Glomerular endothelial cell (primary cell): Measurements from ENCODE around the gene ENAH. TPM values are rescaled to one million over a fixed set of nuclear protein-coding genes. Genes with fewer than 3 reads are reported as not detected.

ENCODE experiments used
- DNase-seq: peaks from one replicate; pipeline ENCODE4 v3.0.0-alpha.2; 2011; ENCODE audit warnings: low read depth, low spot score; ENCODE audit errors: extremely low read depth
- total RNA-seq: library from RNA; depleted of rRNA; stranded (reverse); fragments of >200 nt; gene quantifications from 2 replicates; pipeline ENCODE4 v1.2.3, GENCODE V29; 2015

ENAH gene
- total RNA-seq, 1 donor from 2014 or later, result 46.1 TPM

DNA sequence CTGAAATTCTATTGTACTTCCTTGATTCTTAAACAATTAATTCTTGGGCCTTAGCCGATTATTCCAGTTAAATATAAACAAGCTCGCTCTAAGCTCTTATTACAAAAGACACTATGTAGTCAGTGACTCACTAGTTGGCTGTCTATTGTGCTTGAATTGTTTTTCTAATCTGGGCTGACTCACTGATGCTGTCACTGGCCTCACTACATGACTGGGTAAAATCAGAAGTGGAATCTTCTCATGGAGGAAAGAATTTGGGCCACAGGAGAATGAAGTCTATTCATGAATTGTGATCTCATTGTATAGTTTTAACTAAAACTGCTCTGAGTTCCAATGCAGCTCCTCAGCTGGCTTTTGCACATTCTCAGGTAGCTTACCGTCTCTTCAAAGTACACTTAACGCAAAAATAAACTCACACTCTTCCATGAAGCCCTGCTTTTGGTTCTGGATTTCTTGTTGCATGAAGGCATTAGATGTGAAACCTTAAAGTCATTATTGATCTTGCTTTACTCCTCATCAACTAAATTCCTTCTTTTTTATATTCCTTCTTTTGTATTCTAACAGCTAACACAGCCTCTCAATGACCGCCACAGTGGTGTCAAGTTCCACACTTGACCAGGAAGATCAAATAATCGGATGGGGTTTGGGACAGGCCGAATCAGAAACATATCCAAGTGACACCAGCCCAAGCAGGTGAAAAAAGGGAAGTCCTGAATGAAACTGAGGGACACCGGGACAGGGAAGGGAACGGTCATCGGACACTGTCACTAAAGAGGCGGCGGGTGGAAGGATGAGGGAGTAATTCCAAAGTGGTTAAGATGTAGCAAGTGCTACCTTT, 144.2 kb downstream of the ENAH start:
- peak; percentile 96 for DNase-seq

DNA sequence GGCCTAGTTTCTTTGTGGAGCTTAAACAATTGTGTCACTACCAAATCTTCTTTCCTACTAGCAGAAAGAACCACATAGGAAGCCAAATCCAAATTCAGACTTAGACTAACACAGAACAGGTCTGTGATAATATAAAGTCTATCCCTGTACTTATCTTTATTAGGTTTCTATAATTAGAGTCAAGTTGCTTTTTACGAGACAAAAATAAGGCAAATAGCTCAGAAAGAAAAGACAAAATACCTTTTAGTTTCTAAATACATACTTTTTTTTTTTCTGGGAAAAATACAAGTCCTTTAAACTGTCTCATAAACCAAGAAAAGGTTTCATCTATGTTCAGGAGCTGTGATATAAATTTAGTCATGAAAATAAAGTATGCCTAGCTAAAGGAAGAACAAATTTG, 146.2 kb downstream of the ENAH start:
- DNase-seq, result no peak

DNA sequence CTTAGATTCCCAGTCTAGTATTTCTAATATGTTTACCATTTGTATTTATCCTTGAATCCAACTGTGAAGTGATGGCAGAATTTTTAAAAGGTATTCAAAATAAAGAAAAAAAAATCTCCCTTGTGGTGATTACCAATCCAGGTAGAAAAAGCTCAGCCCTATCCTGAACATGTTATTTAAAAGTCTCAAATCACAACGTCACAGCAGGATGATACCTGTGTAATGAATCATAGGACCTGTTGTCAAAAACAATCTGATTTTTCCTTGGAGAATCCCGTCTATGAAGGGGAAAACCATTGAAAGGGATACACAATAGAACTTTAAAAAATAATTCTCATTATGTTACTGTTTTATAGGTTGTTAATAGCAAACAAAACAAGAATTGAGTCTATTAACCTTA, 148.1 kb downstream of the ENAH start:
- no peak for DNase-seq

DNA sequence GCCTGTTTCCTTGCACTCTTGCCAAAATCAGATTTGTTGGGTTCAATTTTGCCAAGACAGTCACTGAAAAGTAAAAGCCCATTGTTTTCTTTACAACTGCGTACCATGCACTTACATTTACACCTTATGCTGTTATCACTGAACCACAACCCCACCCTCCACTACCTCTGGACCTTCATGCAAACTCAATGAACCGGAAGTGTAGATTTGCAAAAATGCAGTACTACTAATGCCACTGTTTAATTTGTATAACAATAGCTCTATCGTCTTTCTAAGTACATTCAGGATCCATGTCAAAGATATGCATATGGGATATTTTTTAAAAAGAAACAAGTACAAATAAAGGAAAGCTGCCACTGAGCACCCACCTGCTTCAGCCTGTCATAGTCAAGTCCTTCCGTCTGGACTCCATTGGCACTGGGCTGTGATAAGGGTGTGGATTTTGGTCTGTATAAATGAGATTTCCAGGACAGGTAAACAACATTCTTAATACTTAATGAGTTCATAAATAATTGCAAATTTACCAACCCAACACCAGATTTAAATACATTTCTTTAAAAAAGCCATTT, 152.2 kb downstream of the ENAH start:
- DNase-seq, result no peak

DNA sequence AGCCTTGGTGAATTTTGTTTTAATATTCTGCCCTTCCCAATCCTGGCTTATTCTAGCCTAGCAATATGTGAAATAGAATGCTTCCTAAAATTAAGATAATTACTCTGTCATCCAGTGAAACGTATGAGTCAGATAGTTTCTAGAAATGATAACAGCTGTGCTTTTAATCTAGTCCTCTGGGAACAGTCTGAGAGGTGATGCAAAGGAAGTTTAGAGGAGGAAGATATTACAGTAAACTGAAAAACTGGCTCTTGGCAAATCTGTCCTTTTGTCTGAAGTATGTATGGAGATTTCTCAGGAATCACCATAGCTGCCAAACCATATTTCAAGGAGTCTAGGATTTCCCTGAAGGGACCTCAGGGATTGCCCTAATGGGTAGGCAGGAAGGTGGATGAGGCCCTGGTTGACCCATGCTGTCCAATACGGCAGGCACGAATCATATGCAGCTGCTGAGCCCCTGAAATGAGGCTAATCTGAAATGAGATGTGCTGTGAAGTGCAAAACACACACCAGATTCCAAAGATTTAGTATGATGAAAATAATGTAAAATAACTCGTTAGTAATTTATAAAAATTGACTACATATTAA, 154.3 kb downstream of the ENAH start:
- no peak for DNase-seq

DNA sequence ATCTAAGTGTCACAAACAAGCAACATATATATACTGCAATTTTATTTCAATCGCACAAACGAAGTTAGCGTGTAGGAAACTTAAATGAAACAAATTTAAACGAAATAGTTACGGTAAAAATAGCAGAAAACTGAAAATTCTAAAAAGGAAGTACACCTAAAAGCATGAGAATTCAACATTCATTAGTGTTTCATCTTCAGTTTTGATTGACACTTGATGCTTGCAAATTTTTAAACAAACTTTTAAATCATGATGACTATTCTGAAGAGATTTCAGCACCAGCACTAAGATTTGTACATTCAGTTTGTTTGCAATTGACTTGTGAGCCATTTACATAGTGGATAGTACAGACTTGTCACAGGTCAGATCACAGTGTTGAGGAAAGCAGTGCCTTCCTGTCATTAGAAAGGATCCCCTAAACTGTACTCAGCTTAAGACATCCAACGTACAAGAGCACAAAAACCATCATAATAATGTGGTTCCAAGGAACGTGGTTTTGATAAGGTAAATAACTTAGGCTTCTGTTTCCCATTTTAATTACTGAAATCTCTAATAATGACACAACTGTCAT, 158.0 kb downstream of the ENAH start:
- no peak for DNase-seq

DNA sequence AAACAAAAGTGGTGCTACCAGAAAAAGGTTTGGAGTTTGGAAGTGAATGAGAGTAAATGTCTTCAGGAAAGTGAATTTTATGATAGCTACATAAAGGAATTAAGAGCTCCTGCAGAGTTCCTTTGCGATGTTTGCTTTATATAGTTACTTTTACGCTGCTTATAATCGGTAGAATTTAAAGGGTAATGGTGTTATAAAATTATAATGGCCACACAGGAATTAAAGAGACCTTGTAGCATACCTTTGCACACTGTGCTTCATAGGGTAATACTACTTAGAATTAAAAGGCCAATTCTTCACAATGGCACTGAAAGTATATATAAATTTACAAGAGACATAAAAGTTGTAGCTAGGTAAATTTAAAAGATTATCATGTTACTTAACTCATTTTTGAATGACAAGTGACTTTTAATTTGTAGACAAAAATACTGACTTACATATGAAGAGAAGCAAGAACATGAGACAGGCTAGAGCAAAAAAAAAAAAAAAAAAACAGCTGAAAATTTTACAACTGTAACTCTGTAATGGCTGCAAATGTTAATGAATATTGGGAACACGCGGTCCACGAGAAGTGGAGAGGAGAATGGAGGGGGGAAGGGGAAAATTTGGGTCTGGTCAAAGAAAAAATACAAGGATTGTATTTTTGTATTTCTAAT, 159.2 kb downstream of the ENAH start:
- no peak for DNase-seq

DNA sequence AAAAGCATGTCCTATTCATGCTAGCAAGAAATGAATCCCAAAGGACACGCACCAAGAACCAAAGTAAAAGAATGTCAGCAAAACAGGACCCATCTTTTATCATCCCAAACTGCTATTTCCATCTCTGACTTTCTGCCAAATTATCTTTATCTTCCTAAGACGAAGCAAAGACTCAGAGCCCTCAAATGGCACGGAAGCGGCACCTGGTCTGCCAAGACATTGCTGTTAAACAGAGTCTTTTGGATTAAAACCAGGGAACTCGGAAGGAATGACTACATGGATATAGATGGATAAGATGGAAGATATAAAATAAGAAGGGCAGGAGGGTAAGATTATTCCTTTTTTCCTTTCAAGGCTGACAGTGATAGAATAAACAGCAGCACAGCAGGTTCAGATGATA, 164.2 kb downstream of the ENAH start:
- DNase-seq, result no peak

DNA sequence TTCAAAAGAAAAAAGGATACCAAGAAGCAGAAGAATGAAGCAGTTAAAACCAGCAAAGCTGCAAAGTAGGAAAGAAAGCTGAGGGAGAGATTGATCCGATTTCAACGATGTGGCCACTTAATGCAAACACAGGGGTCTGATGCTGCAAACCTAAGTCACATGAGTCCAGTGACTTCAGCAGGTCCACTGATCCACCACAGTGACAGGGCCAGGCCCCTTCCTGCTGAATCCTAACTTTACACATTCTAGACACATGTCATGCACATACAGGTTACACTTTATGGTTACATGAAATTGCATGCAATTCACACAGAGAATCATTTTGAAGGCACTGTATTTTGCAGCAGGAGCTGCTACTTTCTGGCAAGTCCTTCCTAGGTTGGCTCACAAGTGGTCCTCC, 166.1 kb downstream of the ENAH start:
- DNase-seq, result no peak

DNA sequence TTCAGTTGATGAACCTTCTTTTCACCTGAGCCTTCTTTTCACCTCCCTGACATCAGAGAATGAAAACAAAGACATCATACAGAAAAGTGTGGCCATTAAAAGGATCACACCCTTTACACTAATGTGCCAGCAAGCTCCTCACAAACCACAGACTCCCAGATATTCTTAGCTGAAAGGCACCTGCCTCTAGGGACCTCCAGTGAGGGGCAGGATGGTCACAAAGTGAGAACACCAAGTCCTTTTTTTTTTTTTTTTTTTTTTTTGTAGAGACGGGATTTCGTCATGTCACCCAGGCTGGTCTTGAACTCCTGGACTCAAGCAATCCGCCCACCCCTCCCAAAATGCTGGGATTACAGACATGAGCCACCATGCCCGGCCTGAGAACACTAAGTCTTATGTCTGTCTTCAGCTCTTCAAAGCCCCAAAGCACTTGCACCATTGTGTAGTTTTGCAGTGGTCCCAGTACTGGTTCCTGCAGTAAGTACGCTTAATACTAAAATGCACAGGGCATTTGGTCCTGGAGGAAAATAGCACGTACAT, 166.9 kb downstream of the ENAH start:
- no peak for DNase-seq

DNA sequence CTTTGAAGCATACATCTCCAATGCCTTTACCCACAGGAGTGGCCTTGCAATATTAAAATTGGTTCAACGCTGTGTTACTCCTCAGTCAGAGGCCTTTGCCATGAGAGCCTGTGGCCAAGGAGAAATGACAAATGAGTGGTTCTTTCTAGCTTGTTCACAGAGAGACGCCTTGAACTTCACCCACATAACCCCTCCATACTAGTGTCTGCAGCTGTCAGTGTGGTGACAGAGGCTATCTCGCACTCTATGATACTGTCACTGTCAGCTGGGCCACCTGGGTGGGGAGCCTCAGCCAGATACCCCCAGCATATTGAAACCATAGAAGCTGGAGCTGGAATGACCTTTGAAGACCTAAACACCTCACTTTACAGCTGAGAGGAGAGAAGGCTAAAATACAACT, 167.7 kb downstream of the ENAH start:
- no peak for DNase-seq

DNA sequence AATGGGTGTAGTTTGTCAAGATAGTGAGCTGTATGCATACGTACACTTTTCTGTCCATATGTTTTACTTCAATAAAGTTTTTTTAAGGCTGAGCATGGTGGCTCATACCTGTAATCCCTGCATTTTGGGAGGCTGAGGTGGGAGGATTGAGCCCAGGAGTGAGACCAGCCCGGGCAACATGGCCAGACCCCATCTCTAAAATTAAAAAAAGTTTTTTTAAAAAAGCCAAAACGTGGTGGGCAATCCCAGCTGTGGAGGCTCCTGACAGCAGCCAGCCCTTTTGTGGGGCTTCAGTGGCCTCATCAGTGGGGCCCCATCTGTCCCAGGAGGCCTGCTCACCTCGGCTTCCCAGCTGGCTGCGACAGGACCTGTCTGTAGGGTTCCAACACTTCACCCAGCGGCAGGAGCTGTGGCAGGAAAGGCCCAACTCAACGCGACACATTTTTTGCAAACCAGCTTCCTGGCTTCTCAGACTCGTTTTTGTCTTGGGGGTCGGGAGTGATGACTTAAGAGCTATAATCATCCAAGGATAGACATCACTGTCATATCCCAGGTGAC, 168.2 kb downstream of the ENAH start:
- DNase-seq, result no peak

DNA sequence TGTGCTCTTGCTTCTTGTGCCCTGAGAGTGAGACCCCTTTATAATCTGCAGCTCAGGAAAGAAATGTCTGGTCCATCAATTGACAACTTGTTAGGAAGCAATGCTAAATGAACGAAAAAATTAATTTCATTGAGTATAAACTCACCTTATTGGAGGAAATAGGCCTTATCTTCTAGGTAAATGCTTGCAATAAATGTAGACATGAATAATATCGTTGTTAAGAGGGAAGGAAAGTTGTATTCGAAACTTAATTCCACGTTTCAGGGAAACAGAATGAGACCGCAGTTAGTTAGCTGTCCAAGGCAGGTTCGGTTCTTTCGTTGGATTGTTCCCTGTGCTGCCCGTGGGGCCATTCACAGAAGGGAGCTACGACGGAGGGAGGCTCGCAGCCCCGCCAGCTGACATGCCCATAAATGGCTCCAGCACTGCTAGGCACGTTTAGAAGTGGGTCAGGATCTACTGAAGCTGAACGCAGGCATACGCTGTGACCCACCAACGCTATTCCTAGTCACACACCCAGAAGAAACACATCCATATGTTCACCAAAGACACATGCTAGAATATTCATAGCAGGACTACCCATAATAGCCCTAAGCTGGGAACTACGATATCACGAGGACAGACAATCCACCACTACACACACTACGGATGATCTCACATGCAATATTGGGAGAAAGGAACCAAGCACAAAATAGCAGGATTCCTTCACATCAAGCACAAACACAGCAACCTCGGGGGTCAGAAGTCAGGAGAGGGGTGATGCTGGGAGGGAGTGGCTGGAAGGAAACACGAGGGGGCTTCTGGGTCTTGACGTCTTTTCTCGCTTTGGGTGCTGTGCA, 168.9 kb downstream of the ENAH start:
- DNase-seq, result no peak

DNA sequence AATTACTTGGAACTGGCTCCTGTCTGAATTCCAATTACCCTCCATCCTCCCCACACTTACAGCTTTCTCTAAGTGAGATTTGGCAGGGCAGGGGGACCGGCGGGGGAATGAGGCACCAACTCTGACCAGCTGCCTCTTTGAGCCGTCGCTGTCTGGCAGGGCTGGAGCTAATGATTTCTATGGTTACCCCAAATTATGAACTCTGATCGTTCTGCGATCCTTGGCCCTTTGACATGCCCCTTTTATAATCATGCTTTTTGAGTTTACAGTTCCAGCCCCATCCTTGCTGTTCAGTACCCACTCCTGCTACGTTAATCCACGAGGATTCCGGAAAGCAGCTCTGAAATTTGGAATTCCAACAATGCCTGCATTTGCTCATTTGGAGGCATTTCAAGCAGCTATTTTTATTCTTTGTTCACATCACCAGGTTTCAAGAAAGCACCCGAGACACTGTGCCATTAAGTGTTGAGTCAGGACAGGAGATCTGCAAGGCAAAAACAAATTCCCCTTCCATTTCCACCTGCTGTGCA, 170.4 kb downstream of the ENAH start:
- DNase-seq, result no peak

DNA sequence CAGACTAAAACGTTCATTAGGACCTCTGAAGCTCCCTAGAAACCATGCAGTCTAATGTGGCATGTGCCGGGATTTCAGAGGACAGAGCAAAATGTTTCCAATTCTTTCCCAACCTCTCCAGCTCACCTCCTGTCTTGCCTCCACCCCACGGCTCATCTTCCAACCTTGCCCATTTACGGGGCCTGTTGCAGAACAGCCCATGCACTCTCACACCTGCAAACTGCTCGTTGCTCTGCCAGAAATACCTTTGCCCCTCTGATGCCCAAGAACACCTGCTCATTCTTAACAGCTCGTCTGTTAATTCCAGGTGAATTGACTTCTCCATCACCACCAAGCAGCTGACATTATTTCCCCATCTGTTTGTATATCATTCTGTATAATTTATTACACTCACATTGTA, 171.2 kb downstream of the ENAH start:
- no peak for DNase-seq

DNA sequence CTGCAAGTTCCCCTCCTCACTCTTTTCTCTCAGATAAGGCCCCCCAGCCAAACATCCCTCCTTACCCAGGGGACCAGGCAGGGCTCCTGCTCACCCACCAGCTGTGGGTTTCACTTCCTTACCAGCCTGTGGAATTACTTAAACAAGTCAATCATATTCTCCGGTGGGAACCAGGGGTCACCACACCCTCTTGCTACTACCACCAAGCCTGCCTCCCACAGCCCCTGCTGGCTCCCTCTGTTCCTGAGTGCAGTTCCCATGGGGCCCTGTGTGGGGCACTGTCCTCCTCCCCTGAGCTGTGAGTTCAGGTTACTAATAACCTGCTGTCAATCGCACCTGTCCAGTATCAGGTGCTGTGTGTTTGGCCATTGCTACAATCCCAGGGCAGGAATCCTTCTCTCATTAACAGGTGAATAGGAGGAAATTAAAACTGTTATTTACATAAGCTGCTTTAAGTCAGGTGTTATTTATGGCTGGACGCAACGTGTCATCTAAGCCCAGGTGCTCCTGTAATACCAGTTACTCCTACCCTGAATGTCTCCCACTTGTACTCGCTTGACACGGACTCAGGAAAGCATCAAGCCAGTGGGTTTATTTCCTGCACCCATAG, 172.0 kb downstream of the ENAH start:
- no peak for DNase-seq

DNA sequence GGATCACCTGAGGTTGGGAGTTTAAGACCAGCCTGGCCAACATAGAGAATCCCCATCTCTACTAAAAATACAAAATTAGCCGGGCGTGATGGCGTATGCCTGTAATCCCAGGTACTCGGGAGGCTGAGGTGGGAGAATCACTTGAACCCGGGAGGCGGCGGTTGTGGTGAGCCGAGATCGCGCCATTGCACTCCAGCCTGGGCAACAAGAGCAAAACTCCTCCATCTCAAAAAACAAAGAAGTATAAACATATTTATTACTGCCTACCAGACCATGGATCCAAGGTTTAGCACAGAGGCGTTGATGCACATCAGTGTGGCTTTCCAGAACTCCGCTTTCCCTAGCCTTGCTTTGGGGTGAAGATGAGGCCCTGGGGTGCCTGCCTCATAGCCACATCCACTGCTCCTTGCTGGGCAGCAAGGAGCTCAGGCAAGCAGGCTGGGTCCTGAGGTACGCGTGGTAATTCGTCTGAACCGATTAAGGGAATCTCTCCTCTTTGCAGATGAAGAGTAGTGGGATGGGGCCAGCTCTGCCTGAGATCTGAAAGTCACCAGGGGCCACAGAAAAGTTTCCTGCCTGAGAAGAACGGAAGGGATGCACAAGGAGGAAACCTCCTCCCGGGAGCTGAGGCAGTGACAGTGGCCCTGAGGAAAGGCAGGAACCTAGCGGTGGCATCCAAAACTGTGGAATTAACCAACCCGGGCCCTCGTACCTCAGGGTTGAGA, 172.8 kb downstream of the ENAH start:
- DNase-seq, result no peak

DNA sequence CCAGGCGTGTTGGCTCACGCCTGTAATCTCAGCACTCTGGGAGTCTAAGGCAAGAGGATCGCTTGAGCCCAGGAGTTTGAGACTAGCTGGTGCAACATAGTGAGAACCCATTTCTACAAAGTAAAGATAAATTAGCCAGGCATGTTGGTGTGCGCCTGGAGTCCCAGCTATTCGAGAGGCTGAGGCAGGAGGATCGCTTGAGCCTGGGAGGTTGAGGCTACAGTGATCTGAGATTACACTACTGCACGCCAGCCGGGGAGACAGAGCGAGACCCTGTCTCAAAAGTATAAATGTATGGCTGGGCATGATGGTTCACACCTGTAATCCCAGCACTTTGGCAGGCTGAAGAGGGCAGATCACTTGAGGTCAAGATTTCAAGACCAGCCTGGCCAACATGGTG, 173.6 kb downstream of the ENAH start:
- no peak for DNase-seq
